KBM-7 (cell line): Measurements from ENCODE around the gene ELMO3.

Experiments used
- DNase-seq: peaks from one replicate; pipeline ENCODE4 v3.0.0-alpha.2; 2015
- in situ Hi-C: fragments of 300-500 bp; cut with MboI; formaldehyde crosslinking; loops from 2 replicates; pipeline ENCODE4 v1.14.3; 2020; ENCODE audit warnings: low sequenced_read_pairs, low pct_unique_long_range_greater_than_20kb, mixed read lengths

The ELMO3 gene

DNA sequence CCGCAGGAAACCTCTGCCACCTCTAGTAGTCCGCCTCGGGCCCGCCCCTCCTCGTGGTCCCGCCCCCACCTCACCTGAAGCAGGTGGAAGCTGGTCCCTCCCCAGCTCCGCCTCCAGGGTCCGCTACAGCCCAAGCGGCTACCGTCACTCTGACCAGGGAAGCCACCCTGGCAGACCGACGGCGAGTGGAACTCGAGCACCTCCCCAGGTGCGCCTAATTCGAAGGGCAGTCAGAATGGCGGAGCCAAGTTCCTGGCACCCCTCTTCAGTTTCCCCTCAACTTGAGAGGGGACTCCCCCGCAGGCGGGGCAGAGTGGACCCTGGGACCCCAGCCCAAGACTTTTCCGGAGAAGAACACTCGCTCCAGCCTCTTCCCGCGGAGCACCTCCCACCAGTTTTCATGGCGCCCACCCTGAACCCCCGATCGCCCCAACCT is 47.8 kb downstream of the ELMO3 start:
- no peak for DNase-seq
- in situ Hi-C loops = no loop called here

DNA sequence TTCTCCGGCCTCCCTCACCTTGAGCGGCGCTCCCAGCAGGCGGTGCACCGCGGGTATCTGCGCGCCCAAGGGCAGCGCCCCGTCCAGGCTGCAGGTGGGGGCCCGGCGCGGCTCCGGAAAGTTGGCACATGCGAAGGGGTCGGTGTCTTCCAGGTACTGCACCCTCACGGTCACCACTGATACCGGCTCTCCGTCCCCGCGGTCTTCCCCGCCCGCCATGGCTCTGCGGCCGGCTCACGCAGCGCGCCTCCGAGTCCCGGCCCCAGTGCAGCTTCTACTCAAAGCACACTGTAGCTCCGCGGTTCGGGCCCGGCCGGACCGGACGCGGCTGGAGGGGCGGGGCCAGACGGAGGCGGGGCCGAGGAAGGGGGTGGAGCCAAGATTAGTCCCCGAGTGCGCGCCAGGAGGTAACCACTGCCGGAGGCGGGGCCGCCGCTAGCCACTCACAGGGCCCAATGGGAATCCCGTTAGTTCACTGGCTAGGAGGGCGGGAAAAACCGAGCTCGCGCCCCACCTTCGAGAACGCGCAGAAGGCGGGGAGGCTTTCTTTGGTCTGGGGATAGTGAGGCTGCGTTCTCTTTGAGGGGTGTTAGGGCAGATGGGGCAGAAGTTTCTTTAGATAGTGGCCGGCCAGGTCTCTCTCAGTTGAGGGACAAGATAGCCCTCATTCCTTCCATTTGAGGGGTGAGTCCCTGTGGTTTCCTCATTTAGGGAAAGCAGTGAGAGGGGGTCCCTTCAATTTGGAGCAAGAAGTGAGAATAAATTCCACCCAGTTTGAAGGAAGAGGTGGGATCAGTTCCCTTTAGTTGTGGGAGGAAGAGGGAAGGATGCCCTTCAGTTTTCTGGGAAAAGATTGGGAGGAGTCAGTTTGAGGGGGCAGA is 48.5 kb downstream of the ELMO3 start, which contains the start of gene FHOD1:
Gene FHOD1, minus strand, starts transcription at position 290 of the 881 bp plus-strand sequence. Its CDS starts 71 bp downstream, at position 219.
- in situ Hi-C loops = no loop called here
- peak; percentile 92 for DNase-seq

DNA sequence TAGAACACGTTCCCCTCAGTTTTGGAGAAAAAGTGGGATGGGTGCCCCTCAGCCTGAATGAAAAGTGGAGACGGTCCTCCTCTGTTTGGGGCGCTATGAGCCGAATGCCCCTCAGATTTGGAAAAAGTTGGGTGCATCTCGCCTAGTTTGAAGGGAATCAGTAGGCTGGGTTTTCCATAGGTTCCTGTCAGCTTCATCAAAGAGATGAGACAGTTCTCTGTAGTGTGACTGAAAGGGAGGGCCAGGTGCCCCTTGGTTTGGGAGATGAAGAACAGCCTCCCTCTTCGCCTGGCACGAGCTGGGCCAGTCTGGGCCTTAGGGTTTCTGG is 49.1 kb downstream of the ELMO3 start:
- no peak for DNase-seq
- in situ Hi-C loops = no loop called here

DNA sequence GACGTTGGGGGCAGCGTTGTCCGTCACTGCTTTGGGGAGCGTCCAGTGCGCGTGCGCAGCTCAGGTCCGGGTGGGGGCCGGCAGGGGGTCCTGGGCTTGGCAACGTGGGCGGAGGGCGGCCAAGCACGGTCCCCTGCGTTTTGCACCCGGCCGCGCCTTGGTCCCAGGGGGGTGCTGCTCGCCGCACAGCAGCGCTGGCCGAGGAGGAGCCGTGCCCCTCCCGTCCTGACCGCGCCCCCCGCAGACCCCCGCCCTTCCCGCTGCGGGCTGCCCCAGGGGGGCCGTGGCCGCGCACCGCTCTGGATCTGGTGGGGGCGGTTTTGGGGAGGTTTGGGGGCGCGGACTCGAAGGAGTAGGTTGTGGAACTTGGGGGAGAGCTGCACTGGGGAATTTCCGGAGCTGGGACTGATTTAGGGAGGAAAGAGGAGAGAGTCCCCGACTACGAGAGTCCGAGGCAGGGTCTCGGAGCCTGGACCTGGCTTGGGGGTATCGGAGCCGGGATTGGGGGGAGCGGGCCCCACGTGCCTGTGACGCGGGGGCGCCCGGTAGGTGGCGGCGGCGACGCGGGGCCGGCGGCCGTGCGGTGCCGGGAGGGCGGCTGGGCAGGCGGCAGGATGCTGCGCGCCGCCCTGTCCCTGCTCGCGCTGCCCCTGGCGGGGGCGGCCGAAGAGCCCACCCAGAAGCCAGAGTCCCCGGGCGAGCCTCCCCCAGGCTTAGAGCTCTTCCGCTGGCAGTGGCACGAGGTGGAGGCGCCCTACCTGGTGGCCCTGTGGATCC is 49.7 kb downstream of the ELMO3 start, which contains the start of gene SLC9A5:
Gene SLC9A5, plus strand, starts transcription at position 579 of the 777 bp plus-strand sequence. Its CDS starts 36 bp downstream, at position 615.
- no peak for DNase-seq
- in situ Hi-C loops = no loop called here

DNA sequence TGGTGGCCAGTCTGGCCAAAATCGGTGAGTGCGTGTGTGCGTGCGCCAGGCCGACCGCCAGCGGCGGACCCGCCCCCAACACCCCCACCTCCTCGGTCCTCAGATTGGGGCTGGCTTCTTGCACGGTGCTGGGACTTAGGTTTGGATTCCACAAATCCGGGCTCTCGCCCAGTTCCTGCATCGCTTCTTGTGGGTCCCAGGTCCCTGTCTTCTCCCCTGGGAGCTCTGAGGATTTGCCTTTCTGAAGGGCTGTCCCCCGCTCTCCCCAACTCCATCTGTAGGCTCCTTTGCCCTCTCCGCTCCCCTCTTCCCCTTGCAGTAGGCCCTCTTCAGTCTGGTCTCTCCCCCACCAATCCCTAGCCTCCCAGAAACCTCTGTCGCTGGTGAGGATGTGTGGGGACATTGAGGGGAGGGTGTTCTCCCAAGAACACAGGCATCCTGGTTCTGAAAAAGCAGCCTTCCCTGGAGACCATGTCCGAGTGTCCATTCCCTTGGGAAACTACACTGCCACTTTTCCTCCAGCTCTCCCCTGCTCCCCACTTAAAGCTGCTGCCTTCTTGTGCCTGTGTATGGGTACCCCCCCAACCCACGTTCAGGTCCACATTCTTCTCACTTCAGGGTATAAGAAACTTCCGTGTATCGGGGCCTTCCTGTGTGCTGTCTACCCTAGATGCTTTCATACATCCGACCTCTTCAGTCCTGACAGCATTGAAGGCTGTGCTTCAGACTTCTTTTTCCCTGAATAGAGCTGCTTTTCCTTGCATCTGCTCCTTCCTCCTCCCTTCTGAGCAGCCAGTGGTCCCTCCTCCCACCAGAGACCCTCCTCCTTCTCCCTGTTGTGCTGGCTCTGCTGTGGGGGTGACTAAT is 50.5 kb downstream of the ELMO3 start:
- no peak for DNase-seq
- in situ Hi-C loops = no loop called here

DNA sequence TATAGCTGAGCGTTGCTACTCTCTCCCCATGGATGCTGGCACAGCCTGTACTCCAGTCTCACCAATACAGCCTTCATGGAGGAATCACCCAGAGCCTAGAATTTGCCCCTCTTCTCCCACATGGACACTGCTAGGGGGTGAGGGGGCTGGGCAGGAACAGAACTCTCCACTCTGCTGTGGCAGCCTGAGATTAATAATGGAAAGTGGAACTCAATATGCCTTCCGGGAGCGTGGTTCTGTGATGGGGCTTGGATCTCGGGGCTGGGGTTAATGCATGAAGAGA is 51.1 kb downstream of the ELMO3 start:
- in situ Hi-C loops = no loop called here
- no peak for DNase-seq

DNA sequence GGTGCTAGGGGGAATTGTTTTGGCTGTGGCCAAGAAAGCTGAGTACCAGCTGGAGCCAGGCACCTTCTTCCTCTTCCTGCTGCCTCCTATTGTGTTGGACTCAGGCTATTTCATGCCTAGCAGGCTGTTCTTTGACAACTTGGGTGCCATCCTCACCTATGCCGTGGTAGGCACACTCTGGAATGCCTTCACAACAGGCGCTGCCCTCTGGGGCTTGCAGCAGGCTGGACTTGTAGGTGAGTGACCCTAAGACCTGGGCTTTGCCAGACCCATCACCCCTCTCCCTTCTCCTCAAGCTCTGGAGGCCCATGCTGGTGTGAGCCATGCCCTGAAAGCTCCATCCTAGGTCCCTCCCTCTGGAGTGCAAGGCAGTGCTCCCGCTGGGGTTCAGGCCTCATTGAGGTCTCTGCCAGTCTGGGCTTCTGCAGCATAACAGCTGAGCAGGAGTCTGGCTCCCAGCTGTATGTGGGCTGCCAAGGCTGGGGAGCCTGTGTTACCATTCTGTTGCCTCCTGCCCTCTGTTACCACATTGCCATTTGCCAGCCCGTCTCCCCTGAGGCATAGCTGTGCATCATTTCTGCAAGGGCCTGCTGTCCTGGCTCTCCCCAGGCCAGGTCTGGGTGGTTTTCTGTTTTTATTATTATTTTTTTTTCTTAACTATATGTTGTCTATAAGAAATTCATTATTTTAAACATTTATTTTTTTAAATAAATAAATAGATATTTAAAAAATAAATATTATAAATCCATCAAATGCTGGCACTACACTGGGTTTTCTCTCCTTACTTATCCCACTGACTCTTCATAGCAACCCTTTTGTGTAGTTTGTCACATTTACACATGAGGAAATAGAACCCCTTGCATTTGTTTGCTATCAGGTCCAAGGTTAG is 53.9 kb downstream of the ELMO3 start:
- DNase-seq = no peak
- in situ Hi-C loops = no loop called here
